ENCODE data around the gene MAPK8IP3. TPM values are rescaled to one million over a fixed set of nuclear protein-coding genes. Genes with fewer than 3 reads are reported as not detected.
A peak's percentile ranks its signal among the peaks of the same experiment; 100 is the strongest.
"Not testable (repeated sequence)": the region's sequence is repeated elsewhere in the genome, so short reads cannot be mapped to it uniquely, and the experiment has no call there.

MAPK8IP3 gene
- total and polyA plus RNA-seq, 3 experiments from 2014 or later, result 2.3 to 63.2 (median 57.1) TPM

DNA sequence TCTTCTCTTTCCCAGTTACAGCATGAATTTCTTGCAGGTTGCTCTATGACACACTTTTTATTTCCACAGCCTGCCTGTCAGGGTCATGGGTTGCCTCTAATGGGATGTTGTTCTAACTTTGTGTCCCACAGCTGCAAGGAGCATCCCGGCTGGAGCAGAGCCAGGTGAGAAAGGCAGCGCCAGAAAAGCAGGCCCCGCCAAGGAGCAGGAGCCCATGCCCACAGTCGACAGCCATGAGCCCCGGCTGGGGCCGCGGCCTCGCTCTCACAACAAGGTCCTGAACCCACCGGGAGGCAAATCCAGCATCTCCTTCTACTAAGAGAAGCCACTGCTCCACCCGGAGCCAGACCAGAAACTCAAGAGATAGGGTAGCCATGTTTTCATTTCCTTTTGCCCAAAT is 7.3 kb upstream of the MAPK8IP3 start:
- ChIA-PET CTCF (interaction anchor here (2.1 kb wide), 1 partner anchor 10 kb away, joined by 6 read pairs; no protein-coding TSS in a partner anchor), POLR2A (no interaction called here)
- no peak overlapping the region for H3K4me3 Mint-ChIP-seq
- no peaks in the 10 kb centered on the region for H3K27me3 Mint-ChIP-seq
- DNase-seq, result no peak
- no peak overlapping the region for H3K27ac ChIP-seq (ENCODE audit: low read depth, low read length)
- no peaks in the 10 kb centered on the region for H3K4me1 ChIP-seq (ENCODE audit: insufficient read depth, low read length)
- H3K36me3 Mint-ChIP-seq, result peaks cover 0 to 68% (median 16%) of the 10 kb centered on the region in 3 donors
- no peak overlapping the region for H3K4me3 ChIP-seq (ENCODE audit: low read length)
- H3K9me3 ChIP-seq (ENCODE audit: low read length), result no peaks in the 10 kb centered on the region
- H3K27me3 ChIP-seq (ENCODE audit: insufficient read depth, low read length, poor library complexity, severe bottlenecking), result no peaks in the 10 kb centered on the region
- peaks cover 24% of the 10 kb centered on the region for H3K36me3 ChIP-seq (ENCODE audit: insufficient read depth, low read length)
- peak overlapping the region in 1 of 8 donors; percentile 48 for H3K27ac Mint-ChIP-seq
- no peaks in the 10 kb centered on the region for H3K9me3 Mint-ChIP-seq
- no peaks in the 10 kb centered on the region for H3K4me1 Mint-ChIP-seq

DNA sequence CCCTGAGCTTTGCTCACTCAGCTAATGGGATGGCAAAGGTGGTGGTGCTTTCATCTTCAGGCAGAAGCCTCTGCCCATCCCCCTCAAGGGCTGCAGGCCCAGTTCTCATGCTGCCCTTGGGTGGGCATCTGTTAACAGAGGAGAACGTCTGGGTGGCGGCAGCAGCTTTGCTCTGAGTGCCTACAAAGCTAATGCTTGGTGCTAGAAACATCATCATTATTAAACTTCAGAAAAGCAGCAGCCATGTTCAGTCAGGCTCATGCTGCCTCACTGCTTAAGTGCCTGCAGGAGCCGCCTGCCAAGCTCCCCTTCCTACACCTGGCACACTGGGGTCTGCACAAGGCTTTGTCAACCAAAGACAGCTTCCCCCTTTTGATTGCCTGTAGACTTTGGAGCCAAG is 5.7 kb upstream of the MAPK8IP3 start:
- Mint-ChIP-seq H3K36me3 (peaks cover 0 to 58% (median 9%) of the 10 kb centered on the region in 3 donors), H3K4me1 (peaks cover 2 to 8% (median 7%) of the 10 kb centered on the region in 3 donors), H3K4me3 (no peak overlapping the region), H3K27ac (no peak overlapping the region), H3K27me3 (no peaks in the 10 kb centered on the region), H3K9me3 (no peaks in the 10 kb centered on the region)
- H3K9me3 ChIP-seq (ENCODE audit: low read length), result no peaks in the 10 kb centered on the region
- ChIA-PET CTCF (interaction anchor here (1.4 to 2.1 kb wide), 2 partner anchors 8 to 370 kb away, joined by 3 to 6 read pairs; no protein-coding TSS in a partner anchor), POLR2A (interaction anchor here (0.6 kb wide), 1 partner anchor 64 kb away, joined by 4 read pairs; no protein-coding TSS in a partner anchor)
- H3K36me3 ChIP-seq (ENCODE audit: insufficient read depth, low read length), result peaks cover 16% of the 10 kb centered on the region
- no peaks in the 10 kb centered on the region for H3K27me3 ChIP-seq (ENCODE audit: insufficient read depth, low read length, poor library complexity, severe bottlenecking)
- H3K4me1 ChIP-seq (ENCODE audit: insufficient read depth, low read length), result no peaks in the 10 kb centered on the region
- no peak overlapping the region for H3K4me3 ChIP-seq (ENCODE audit: low read length)
- H3K27ac ChIP-seq (ENCODE audit: low read depth, low read length), result no peak overlapping the region
- no peak for DNase-seq

DNA sequence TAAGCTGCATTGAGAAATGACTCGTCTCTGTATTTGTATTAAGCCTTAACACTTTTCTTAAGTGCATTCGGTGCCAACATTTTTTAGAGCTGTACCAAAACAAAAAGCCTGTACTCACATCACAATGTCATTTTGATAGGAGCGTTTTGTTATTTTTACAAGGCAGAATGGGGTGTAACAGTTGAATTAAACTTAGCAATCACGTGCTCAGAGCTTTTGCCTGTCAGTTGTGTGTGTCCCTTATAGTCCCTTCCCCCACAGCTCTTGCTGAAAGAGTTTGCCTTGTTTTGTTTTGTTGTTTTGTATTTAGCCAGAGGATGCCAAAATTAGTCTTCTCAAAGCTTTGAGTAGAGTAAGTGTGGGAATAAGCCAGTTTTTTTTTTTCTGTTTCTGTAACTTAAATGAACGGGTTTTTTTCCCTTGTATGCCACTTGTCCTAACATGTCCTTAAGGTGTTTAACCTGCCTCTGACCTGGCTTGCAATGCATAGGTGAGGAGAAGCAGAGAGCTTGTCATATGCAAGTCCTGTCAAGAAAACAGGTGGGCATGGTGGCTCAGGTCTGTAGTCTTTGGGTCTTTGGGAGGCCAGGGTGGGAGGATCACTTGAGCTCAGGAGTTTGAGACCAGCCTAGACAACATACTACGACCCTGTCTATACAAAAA is 4.6 kb upstream of the MAPK8IP3 start:
- H3K4me1 Mint-ChIP-seq, result peaks cover 5 to 12% (median 8%) of the 10 kb centered on the region in 3 donors
- CTCF ChIA-PET, result no interaction called here
- H3K4me1 ChIP-seq (ENCODE audit: insufficient read depth, low read length), result no peaks in the 10 kb centered on the region
- peaks cover 0 to 3% of the 10 kb centered on the region in 2 donors for H3K27me3 Mint-ChIP-seq
- no peak for DNase-seq
- no peaks in the 10 kb centered on the region for H3K27me3 ChIP-seq (ENCODE audit: insufficient read depth, low read length, poor library complexity, severe bottlenecking)
- POLR2A ChIA-PET, result no interaction called here
- no peaks in the 10 kb centered on the region for H3K9me3 Mint-ChIP-seq
- no peak overlapping the region for H3K4me3 ChIP-seq (ENCODE audit: low read length)
- peak overlapping the region in 3 of 8 donors; percentile 13 to 50 (median 32) for H3K27ac Mint-ChIP-seq
- no peak overlapping the region for H3K27ac ChIP-seq (ENCODE audit: low read depth, low read length)
- peaks cover 16% of the 10 kb centered on the region for H3K36me3 ChIP-seq (ENCODE audit: insufficient read depth, low read length)
- peak overlapping the region in 1 of 7 donors; percentile 5 for H3K4me3 Mint-ChIP-seq
- no peaks in the 10 kb centered on the region for H3K9me3 ChIP-seq (ENCODE audit: low read length)
- H3K36me3 Mint-ChIP-seq, result peaks cover 0 to 59% (median 9%) of the 10 kb centered on the region in 3 donors

DNA sequence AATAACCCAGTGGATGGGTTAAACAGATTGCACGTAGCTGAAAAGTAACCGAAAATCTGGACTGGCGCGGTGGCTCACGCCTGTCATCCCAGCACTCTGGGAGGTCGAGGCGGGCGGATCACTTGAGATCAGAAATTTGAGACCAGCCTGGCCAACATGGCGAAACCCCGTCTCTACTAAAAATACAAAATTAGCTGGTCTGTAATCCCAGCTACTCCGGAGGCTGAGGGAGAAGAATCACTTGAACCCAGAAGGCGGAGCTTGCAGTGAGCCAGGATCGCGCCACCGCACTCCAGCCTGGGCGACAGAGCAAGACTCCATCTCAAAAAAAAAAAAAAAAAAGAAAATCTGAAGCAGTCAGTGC is 689 bp upstream of the MAPK8IP3 start:
- Histone ChIP-seq H3K27ac (ENCODE audit: low read depth, low read length) (peak overlapping the region; percentile 91), H3K4me1 (ENCODE audit: insufficient read depth, low read length) (peaks cover 33% of the 10 kb centered on the region), H3K4me3 (ENCODE audit: low read length) (peak overlapping the region; percentile 96)
- DNase-seq; H3K27me3 Mint-ChIP-seq; H3K9me3 ChIP-seq (ENCODE audit: low read length); H3K27me3 ChIP-seq (ENCODE audit: insufficient read depth, low read length, poor library complexity, severe bottlenecking); H3K9me3 Mint-ChIP-seq; H3K36me3 ChIP-seq (ENCODE audit: insufficient read depth, low read length): not testable (repeated sequence)
- Mint-ChIP-seq H3K4me3 (peak overlapping the region; percentile 93 to 100 (median 98)), H3K4me1 (peaks cover 32 to 44% (median 37%) of the 10 kb centered on the region in 3 donors), H3K27ac (peak overlapping the region; percentile 94 to 100 (median 99)), H3K36me3 (peaks cover 0 to 46% (median 6%) of the 10 kb centered on the region in 3 donors)
- ChIA-PET POLR2A (interaction anchor here (0.6 to 3.0 kb wide), 12 partner anchors 15 to 396 kb away, joined by 3 to 28 read pairs (median 6); partner anchors contain the start of genes EME2, IFT140, JPT2 and MRPS34), CTCF (interaction anchor here (0.7 to 2.6 kb wide), 27 partner anchors 10 to 277 kb away, joined by 3 to 25 read pairs (median 5); partner anchors contain the start of genes CRAMP1, EME2, FAHD1 and HAGH)

DNA sequence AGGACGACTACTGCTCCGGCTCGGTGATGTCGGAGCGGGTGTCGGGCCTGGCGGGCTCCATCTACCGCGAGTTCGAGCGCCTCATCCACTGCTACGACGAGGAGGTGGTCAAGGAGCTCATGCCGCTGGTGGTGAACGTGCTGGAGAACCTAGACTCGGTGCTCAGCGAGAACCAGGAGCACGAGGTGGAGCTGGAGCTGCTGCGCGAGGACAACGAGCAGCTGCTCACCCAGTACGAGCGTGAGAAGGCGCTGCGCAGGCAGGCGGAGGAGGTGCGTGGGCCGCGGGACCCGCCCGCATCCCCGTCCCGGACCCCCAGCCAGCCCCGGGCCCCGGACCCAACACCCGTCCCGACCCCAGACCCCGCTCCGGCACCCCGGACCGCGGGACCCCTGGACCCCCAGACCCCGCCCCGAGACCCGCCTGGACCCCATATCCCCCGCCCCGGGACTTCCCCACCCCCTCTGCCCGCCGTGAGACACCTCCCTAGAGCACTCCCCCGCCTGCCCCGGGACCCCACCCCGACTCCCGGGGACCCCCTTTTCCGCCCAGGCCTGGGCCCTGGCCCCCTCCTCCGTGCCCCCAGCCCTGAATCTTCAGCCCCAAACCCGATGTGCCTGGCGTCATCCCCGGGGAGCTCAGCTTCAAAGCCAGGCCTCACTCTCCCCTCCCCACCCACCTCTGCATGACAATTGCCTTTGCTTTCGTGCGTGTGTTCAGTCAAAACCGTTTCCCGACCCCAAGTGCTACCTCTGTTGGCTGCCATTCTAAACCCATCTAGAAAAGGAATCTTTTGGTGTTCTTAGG is 594 bp downstream of the MAPK8IP3 start:
- CTCF ChIA-PET, result interaction anchor here (0.6 to 2.6 kb wide), 28 partner anchors 9 to 344 kb away, joined by 3 to 25 read pairs (median 4); partner anchors contain the start of genes CRAMP1, EME2, FAHD1 and HAGH
- peaks cover 0 to 3% of the 10 kb centered on the region in 2 donors for H3K27me3 Mint-ChIP-seq
- H3K27ac ChIP-seq (ENCODE audit: low read depth, low read length), result peak overlapping the region; percentile 91
- POLR2A ChIA-PET, result interaction anchor here (0.5 to 3.0 kb wide), 14 partner anchors 11 to 735 kb away, joined by 3 to 28 read pairs (median 6); partner anchors contain the start of genes EME2, IFT140, JPT2 and MRPS34
- peak overlapping the region; percentile 92 to 100 (median 97) for H3K4me3 Mint-ChIP-seq
- H3K27me3 ChIP-seq (ENCODE audit: insufficient read depth, low read length, poor library complexity, severe bottlenecking), result no peaks in the 10 kb centered on the region
- peak; percentile 6 to 59 (median 31) for DNase-seq
- H3K9me3 ChIP-seq (ENCODE audit: low read length), result no peaks in the 10 kb centered on the region
- no peaks in the 10 kb centered on the region for H3K36me3 ChIP-seq (ENCODE audit: insufficient read depth, low read length)
- H3K27ac Mint-ChIP-seq, result peak overlapping the region; percentile 87 to 99 (median 94)
- peak overlapping the region; percentile 96 for H3K4me3 ChIP-seq (ENCODE audit: low read length)
- H3K4me1 ChIP-seq (ENCODE audit: insufficient read depth, low read length), result peaks cover 33% of the 10 kb centered on the region
- H3K4me1 Mint-ChIP-seq, result peaks cover 36 to 53% (median 41%) of the 10 kb centered on the region in 3 donors
- H3K9me3 Mint-ChIP-seq, result no peaks in the 10 kb centered on the region
- peaks cover 0 to 37% (median 3%) of the 10 kb centered on the region in 3 donors for H3K36me3 Mint-ChIP-seq

DNA sequence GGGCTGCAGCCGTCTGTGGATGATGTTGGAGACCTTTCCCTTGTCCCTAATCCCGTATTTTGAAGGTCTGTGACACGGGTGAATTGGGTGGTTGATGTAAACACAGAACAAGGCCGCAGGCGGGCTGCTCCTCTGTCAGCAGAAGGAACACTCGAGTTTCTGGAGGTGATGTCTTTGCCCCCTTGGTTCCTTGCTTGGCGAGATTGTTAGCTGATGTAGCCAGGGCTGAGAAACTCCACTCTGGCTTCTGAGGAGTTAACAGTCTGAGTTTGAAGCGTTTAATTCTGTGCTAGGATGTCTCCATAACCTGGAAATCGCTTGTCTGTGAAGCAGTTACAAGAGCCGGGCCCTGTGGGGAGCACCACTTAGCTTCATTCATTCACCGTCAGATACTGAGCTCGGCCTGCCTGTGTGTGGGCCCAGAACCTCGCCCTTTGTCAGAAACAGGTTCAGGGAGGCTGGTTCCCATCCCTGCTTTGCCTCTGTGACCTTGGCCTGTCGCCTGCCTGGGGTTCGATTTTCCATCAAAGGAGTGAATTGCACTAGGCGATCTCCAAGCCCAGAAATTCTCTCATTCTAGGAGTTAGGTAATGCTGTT is 1.3 kb downstream of the MAPK8IP3 start:
- POLR2A ChIA-PET, result interaction anchor here (0.6 to 3.0 kb wide), 5 partner anchors 29 to 736 kb away, joined by 7 to 28 read pairs (median 15); partner anchors contain the start of genes EME2, JPT2, MRPS34 and NME3
- Histone ChIP-seq H3K4me3 (ENCODE audit: low read length) (peak overlapping the region; percentile 67), H3K4me1 (ENCODE audit: insufficient read depth, low read length) (peaks cover 33% of the 10 kb centered on the region), H3K27ac (ENCODE audit: low read depth, low read length) (peak overlapping the region; percentile 63), H3K9me3 (ENCODE audit: low read length) (no peaks in the 10 kb centered on the region), H3K36me3 (ENCODE audit: insufficient read depth, low read length) (no peaks in the 10 kb centered on the region), H3K27me3 (ENCODE audit: insufficient read depth, low read length, poor library complexity, severe bottlenecking) (no peaks in the 10 kb centered on the region)
- Mint-ChIP-seq H3K27me3 (peaks cover 0 to 3% of the 10 kb centered on the region in 2 donors), H3K36me3 (peaks cover 0 to 35% (median 3%) of the 10 kb centered on the region in 3 donors), H3K4me3 (peak overlapping the region; percentile 89 to 100 (median 92)), H3K4me1 (peaks cover 36 to 55% (median 41%) of the 10 kb centered on the region in 3 donors), H3K9me3 (no peaks in the 10 kb centered on the region), H3K27ac (peak overlapping the region; percentile 77 to 98 (median 94))
- no peak for DNase-seq
- CTCF ChIA-PET, result interaction anchor here (0.7 to 2.6 kb wide), 6 partner anchors 30 to 403 kb away, joined by 3 to 25 read pairs (median 4); partner anchors contain the start of genes JPT2, NUBP2 and SPSB3

DNA sequence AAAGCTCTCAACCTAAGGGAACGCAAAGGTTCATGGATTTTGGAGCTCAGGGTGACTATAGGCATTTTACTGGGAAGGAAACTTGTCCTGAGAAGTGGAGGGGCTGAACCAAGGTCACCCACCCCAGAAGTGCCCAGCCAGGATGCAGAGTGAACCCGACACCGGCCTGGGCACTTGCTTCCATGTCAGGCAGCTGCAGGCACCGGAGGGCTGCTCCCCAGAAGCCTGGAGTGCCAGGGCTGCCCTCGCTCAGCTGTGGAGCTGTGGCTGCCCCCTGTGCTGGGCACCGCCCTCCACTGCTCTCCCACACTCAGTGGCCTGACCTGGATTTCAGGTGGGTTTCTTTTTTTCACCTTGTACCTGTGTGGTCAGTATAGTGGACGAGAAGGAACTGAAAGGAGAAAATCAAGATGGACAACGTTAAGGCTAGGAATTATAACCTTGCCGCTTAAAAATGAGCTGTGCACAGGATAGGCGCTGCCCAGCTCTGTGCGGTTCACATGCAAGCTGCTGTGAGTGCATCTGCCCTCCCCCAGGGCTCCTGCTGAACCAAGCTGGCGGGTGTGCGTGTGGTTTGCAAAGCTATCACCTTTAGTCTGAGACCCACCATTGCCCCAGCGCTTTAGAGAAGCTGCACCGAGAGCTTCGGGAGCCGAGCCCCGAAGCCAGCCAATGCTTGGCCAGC is 2.2 kb downstream of the MAPK8IP3 start:
- no peaks in the 10 kb centered on the region for H3K36me3 ChIP-seq (ENCODE audit: insufficient read depth, low read length)
- peak overlapping the region; percentile 43 for H3K27ac ChIP-seq (ENCODE audit: low read depth, low read length)
- no peaks in the 10 kb centered on the region for H3K9me3 ChIP-seq (ENCODE audit: low read length)
- peak overlapping the region; percentile 67 for H3K4me3 ChIP-seq (ENCODE audit: low read length)
- POLR2A ChIA-PET, result interaction anchor here (0.6 kb wide), 1 partner anchor 74 kb away, joined by 3 read pairs; the partner anchor contains the start of genes NUBP2 and SPSB3
- H3K4me1 ChIP-seq (ENCODE audit: insufficient read depth, low read length), result peaks cover 33% of the 10 kb centered on the region
- Mint-ChIP-seq H3K9me3 (no peaks in the 10 kb centered on the region), H3K27me3 (peaks cover 0 to 3% of the 10 kb centered on the region in 2 donors), H3K4me3 (peak overlapping the region; percentile 89 to 100 (median 92)), H3K36me3 (peaks cover 0 to 39% (median 2%) of the 10 kb centered on the region in 3 donors), H3K27ac (peak overlapping the region; percentile 77 to 96 (median 94)), H3K4me1 (peaks cover 39 to 62% (median 44%) of the 10 kb centered on the region in 3 donors)
- H3K27me3 ChIP-seq (ENCODE audit: insufficient read depth, low read length, poor library complexity, severe bottlenecking), result no peaks in the 10 kb centered on the region
- CTCF ChIA-PET, result interaction anchor here (0.7 to 1.6 kb wide), 4 partner anchors 9 to 404 kb away, joined by 3 to 6 read pairs (median 4); partner anchors contain the start of genes JPT2, NUBP2 and SPSB3
- peak in 3 of 5 donors; percentile 29 to 49 (median 30) for DNase-seq
